ENCODE measurements around the gene RGS13. TPM values are rescaled to one million over a fixed set of nuclear protein-coding genes. Genes with fewer than 3 reads are reported as not detected.

Gene RGS13, protein sequence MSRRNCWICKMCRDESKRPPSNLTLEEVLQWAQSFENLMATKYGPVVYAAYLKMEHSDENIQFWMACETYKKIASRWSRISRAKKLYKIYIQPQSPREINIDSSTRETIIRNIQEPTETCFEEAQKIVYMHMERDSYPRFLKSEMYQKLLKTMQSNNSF
- 0.49 and 0.60 TPM in 2 replicates for total RNA-seq

DNA sequence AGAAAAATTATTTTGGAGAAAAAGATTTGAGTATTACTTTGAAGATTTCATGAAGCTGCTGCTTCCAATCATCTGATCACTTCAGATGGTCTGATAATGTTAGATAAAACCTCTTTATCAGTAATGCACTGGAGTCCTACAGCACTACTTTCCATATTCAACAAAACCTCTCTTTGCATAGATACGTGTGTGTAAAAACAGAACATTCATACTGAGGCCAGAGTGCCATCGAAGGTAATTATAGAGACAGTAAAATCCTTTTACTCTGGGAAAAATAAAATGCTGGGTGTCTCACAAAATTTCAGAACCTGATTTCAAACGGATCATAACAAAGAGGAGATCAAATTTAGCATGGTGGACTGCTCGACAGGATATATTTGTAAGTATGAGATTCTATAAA is at the start of gene RGS13:
Gene RGS13 (plus strand): TSS at position 209 of the 400 bp plus-strand sequence. CDS start 8,188 bp downstream, outside the sequence.
- H3K4me3 Mint-ChIP-seq = no peak within 1 kb of the TSS
- no peak for ATAC-seq (ENCODE audit: low read depth)
- TF ChIP-seq, protein P1, sequence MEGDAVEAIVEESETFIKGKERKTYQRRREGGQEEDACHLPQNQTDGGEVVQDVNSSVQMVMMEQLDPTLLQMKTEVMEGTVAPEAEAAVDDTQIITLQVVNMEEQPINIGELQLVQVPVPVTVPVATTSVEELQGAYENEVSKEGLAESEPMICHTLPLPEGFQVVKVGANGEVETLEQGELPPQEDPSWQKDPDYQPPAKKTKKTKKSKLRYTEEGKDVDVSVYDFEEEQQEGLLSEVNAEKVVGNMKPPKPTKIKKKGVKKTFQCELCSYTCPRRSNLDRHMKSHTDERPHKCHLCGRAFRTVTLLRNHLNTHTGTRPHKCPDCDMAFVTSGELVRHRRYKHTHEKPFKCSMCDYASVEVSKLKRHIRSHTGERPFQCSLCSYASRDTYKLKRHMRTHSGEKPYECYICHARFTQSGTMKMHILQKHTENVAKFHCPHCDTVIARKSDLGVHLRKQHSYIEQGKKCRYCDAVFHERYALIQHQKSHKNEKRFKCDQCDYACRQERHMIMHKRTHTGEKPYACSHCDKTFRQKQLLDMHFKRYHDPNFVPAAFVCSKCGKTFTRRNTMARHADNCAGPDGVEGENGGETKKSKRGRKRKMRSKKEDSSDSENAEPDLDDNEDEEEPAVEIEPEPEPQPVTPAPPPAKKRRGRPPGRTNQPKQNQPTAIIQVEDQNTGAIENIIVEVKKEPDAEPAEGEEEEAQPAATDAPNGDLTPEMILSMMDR (IDR thresholded peaks at IDR 0.05) = no peak
- no peak for DNase-seq
- intact Hi-C loops (cut with micrococcal nuclease) = no loop called here
- no peaks in the 10 kb centered on the region for H3K9me3 Mint-ChIP-seq
- no peaks in the 10 kb centered on the region for H3K36me3 Mint-ChIP-seq (ENCODE audit: low read depth)
- ChIA-PET CTCF (no interaction called here), POLR2A (no interaction called here)
- peaks cover 51% of the 10 kb centered on the region for H3K27me3 Mint-ChIP-seq
- peaks cover 7% of the 10 kb centered on the region for H3K4me1 Mint-ChIP-seq
- H3K27ac Mint-ChIP-seq = no peak within 1 kb of the TSS

DNA sequence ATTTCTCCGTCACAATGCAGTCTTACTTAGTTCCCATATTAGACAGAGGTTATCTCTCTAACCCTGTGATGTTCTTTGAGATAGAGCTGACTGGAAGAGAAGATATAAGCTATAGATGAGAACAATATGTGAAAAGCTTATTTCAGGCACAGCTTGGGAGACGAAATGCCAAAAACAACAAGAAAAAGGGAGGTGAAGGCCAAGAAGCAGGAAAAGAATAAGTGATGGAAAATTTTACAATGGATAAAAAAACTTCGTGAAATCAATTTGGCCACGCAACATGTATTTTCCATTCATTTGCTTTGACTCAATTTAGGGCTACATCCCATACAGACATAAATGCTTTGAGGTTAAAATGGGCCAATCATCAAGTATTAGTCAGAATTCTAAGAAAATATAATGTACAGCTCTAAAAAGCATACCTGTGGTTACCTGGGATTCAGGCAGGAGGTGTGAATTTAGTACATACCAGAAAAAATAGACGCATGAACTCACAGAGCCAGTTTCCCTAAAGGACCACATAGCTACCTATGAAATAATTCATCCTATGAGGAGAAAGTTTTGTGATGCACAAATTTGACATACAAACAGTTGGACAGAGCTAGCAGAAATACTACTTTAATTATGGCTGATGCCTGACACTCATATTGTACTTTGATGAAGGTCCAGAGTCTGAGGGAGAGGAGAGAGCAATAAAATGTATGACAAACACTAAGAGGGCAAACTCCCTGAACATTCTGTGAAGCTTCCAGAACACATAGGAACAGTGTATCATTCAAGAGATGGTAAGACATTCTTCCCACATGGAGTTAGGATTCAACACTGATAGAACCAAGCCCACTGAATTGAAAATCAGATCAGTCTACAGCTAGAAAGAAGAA is 48.3 kb upstream of the RGS13 start:
- Mint-ChIP-seq H3K4me1 (no peaks in the 10 kb centered on the region), H3K9me3 (no peaks in the 10 kb centered on the region), H3K27me3 (peaks cover 3% of the 10 kb centered on the region), H3K27ac (no peak overlapping the region), H3K4me3 (no peak overlapping the region), H3K36me3 (ENCODE audit: low read depth) (no peaks in the 10 kb centered on the region)
- ChIA-PET CTCF (interaction anchor here (1.3 to 1.4 kb wide), 2 partner anchors 9 to 113 kb away, joined by 3 to 6 read pairs; no protein-coding TSS in a partner anchor), POLR2A (interaction anchor here (0.6 kb wide), 1 partner anchor 43 kb away, joined by 8 read pairs; no protein-coding TSS in a partner anchor)
- ATAC-seq (ENCODE audit: low read depth) (no peak), DNase-seq (no peak)
- intact Hi-C loops (cut with micrococcal nuclease) = no loop called here
- TF ChIP-seq, protein P1 (IDR thresholded peaks at IDR 0.05) = no peak

DNA sequence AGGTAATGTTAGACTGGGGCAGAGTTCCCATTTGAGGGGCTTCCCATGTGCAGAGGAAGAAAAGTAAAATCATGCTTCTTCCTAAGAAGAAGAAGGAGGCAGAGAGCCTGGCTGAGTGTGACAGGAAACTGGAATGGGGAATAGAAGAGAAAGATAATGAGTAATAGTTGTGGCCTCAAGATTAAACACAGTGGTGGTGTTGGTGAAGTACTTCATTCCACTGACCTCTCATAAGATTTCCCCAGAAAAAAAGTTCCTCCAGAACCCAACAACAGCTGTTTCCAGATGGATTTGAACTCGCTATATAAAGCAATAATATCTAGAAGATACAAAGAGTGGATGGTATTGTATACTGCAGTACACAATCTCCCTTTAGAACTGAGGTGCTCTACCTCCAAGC is 47.4 kb upstream of the RGS13 start:
- intact Hi-C loops (cut with micrococcal nuclease) = no loop called here

DNA sequence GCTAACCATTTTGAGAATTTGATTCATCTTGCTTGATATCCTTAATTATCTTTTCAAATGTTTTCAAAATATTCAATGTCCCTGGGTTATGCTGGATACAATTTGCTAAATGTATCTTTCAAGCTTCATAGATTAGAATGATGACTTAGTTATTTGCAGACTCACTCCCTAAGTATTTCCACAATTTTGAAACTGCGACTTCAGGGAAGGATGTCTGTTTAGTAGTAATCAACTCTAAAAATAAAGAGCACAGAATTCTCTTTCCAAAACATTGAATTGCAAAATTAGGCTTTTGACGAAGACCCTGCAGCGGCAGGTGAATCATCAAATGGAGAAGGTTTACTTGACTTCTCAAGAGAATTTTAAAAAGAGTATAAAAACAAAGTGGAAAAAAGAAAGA is 46.1 kb upstream of the RGS13 start:
- ChIA-PET CTCF (no interaction called here), POLR2A (no interaction called here)
- Mint-ChIP-seq H3K4me1 (no peaks in the 10 kb centered on the region), H3K27me3 (peaks cover 5% of the 10 kb centered on the region), H3K36me3 (ENCODE audit: low read depth) (no peaks in the 10 kb centered on the region), H3K9me3 (no peaks in the 10 kb centered on the region), H3K4me3 (no peak overlapping the region), H3K27ac (no peak overlapping the region)
- TF ChIP-seq, protein P1 (IDR thresholded peaks at IDR 0.05) = no peak
- ATAC-seq (ENCODE audit: low read depth) = no peak
- DNase-seq = no peak
- intact Hi-C loops (cut with micrococcal nuclease) = no loop called here

More for the DNA sequence above, 47.4 kb upstream of the RGS13 start:
- no peak overlapping the region for H3K27ac Mint-ChIP-seq
- TF ChIP-seq, protein P1 (IDR thresholded peaks at IDR 0.05) = no peak
- POLR2A ChIA-PET = interaction anchor here (0.5 kb wide), 1 partner anchor 403 kb away, joined by 4 read pairs; no protein-coding TSS in a partner anchor
- CTCF ChIA-PET = interaction anchor here (1.3 kb wide), 1 partner anchor 114 kb away, joined by 6 read pairs; no protein-coding TSS in a partner anchor
- H3K4me3 Mint-ChIP-seq = no peak overlapping the region
- peaks cover 3% of the 10 kb centered on the region for H3K27me3 Mint-ChIP-seq
- H3K4me1 Mint-ChIP-seq = no peaks in the 10 kb centered on the region
- DNase-seq (no peak), ATAC-seq (ENCODE audit: low read depth) (no peak)
- no peaks in the 10 kb centered on the region for H3K36me3 Mint-ChIP-seq (ENCODE audit: low read depth)
- no peaks in the 10 kb centered on the region for H3K9me3 Mint-ChIP-seq

DNA sequence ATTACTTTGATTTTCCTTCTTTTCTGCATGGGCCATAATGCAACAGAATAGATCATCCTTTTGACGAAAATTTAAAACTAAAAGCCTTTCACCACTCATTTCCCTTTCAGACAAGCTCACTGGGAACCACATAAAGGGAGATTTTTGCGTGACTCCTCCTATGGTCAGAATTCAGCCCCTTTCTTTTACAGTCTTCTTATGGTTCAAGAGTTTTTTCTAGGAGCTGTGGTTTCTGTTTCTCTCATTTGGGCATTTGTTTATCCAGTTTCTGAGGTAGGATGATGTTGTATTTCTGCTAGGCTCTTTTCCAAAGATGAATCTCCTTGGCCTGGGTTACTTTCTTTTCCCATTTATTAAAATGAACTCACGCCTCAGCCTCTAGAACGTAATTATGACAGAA is 43.4 kb upstream of the RGS13 start:
- CTCF ChIA-PET = interaction anchor here (1.9 kb wide), 1 partner anchor 9 kb away, joined by 7 read pairs; no protein-coding TSS in a partner anchor
- ATAC-seq (ENCODE audit: low read depth) (no peak), DNase-seq (no peak)
- Mint-ChIP-seq H3K9me3 (no peaks in the 10 kb centered on the region), H3K27me3 (peaks cover 2% of the 10 kb centered on the region), H3K4me3 (no peak overlapping the region), H3K36me3 (ENCODE audit: low read depth) (no peaks in the 10 kb centered on the region), H3K27ac (no peak overlapping the region), H3K4me1 (no peaks in the 10 kb centered on the region)
- TF ChIP-seq, protein P1 (IDR thresholded peaks at IDR 0.05) = no peak
- POLR2A ChIA-PET = no interaction called here
- intact Hi-C loops (cut with micrococcal nuclease) = no loop called here

Measured in activated B cell treated with CpG ODN at 0.5 μM for 24 hours (primary cell).